H1 (cell line): Measurements from ENCODE around the gene GPR42. TPM values are rescaled to one million over a fixed set of nuclear protein-coding genes. Genes with fewer than 3 reads are reported as not detected.

Experiments used
- CTCF ChIA-PET: fragments of 300-600 bp; sonication (Branson Sonifier 250); formaldehyde crosslinking; loops from one replicate; lab custom pipeline; 2021; ENCODE audit not compliant: partially characterized antibody; lab: Charles Lee
- POLR2A ChIA-PET: fragments of 300-600 bp; sonication (Branson Sonifier 250); formaldehyde crosslinking; loops from one replicate; lab custom pipeline; 2021; ENCODE audit warnings: inconsistent platforms; ENCODE audit not compliant: partially characterized antibody; lab: Charles Lee
- DNase-seq, 2 experiments: peaks; one replicate each; pipeline versions ENCODE4 v3.0.0 to v3.0.0-alpha.2; 2010 to 2022; ENCODE audit warnings: low spot score in 2 of 2, low read depth in 1 of 2, mixed read lengths in 1 of 2
- FAIRE-seq: peaks from 2 replicates; lab custom pipeline; 2011; peaks lifted over from hg19 to GRCh38; lab: Jason Lieb, UNC
- H2AFZ ChIP-seq: 2 replicates; pipeline ENCODE4 v1.8.1; 2012; ENCODE audit warnings: low read length, inconsistent platforms
- H2AK5ac ChIP-seq: 2 replicates; pipeline ENCODE4 v1.6.1; 2013; ENCODE audit warnings: low read depth, low read length
- H2BK120ac ChIP-seq: replicated peaks from 2 replicates; pipeline ENCODE3; 2013; ENCODE audit warnings: low read depth, low read length, inconsistent platforms
- H2BK12ac ChIP-seq: 2 replicates; pipeline ENCODE4 v1.6.1; 2013; ENCODE audit warnings: low read depth, low read length
- H2BK15ac ChIP-seq: 2 replicates; pipeline ENCODE4 v1.6.1; 2013; ENCODE audit warnings: low read length
- H2BK20ac ChIP-seq: 2 replicates; pipeline ENCODE4 v1.6.1; 2013; ENCODE audit warnings: low read length
- H2BK5ac ChIP-seq: 2 replicates; pipeline ENCODE4 v1.6.1; 2013; ENCODE audit warnings: low read depth, low read length
- H3K14ac ChIP-seq: 2 replicates; pipeline ENCODE4 v1.6.1; 2013; ENCODE audit warnings: inconsistent platforms; ENCODE audit not compliant: insufficient read length
- H3K18ac ChIP-seq: 2 replicates; pipeline ENCODE4 v1.6.1; 2013; ENCODE audit warnings: low read length; ENCODE audit errors: extremely low read depth
- H3K23ac ChIP-seq: 2 replicates; pipeline ENCODE4 v1.6.1; 2013; ENCODE audit warnings: inconsistent platforms; ENCODE audit not compliant: insufficient read length
- H3K23me2 ChIP-seq: 2 replicates; pipeline ENCODE4 v1.6.1; 2013; ENCODE audit warnings: low read depth, low read length
- H3K27ac ChIP-seq: 2 replicates; pipeline ENCODE4 v1.6.1; 2011; ENCODE audit warnings: low read depth, low read length, inconsistent platforms
- H3K27me3 ChIP-seq, 4 experiments: replicated peaks in 1 of 4; 1 replicate in 1 of 4; 2 replicates in 3 of 4; pipeline versions ENCODE4 v1.6.1 to v1.8.1; 2011 to 2013; ENCODE audit warnings: low read length in 3 of 4, mild to moderate bottlenecking in 3 of 4, inconsistent platforms in 2 of 4, mixed read lengths in 2 of 4, moderate library complexity in 1 of 4; ENCODE audit not compliant: control insufficient read depth in 3 of 4, insufficient read depth in 3 of 4; ENCODE audit errors: extremely low read depth in 1 of 4
- H3K36me3 ChIP-seq, 4 experiments: 2 replicates each; pipeline versions ENCODE4 v1.6.1 to v1.8.1; 2011 to 2013; ENCODE audit warnings: mild to moderate bottlenecking in 4 of 4, low read length in 3 of 4, moderate library complexity in 2 of 4, control low read depth in 1 of 4, inconsistent platforms in 1 of 4; ENCODE audit not compliant: insufficient read depth in 4 of 4, control insufficient read depth in 2 of 4
- H3K4ac ChIP-seq: replicated peaks from 2 replicates; pipeline ENCODE3; 2013; ENCODE audit warnings: low read length, low read depth, mixed read lengths, inconsistent platforms; ENCODE audit not compliant: insufficient read length
- H3K4me1 ChIP-seq, 4 experiments: replicated peaks in 1 of 4; 1 replicate in 1 of 4; 2 replicates in 3 of 4; pipeline versions ENCODE4 v1.6.1 to v1.8.1; 2011 to 2013; ENCODE audit warnings: low read length in 3 of 4, inconsistent platforms in 2 of 4, mixed read lengths in 1 of 4; ENCODE audit not compliant: insufficient read depth in 4 of 4, control insufficient read depth in 3 of 4
- H3K4me2 ChIP-seq, 2 experiments: 2 replicates each; pipeline versions ENCODE4 v1.6.1 to v1.8.1; 2011 to 2013; ENCODE audit warnings: low read depth in 2 of 2, low read length in 2 of 2, control low read depth in 1 of 2, inconsistent platforms in 1 of 2, mild to moderate bottlenecking in 1 of 2; ENCODE audit not compliant: insufficient read depth in 1 of 2
- H3K4me3 ChIP-seq, 4 experiments: fragments of 200-600, 300-600 bp in 1 of 4; sonication (generic), shearing (Covaris generic), sonication (Bioruptor Twin) in 1 of 4; 2 replicates each; pipeline versions ENCODE4 v1.5.1 to v1.8.1; 2011 to 2016; ENCODE audit warnings: low read length in 4 of 4, low read depth in 3 of 4, control low read depth in 2 of 4, inconsistent platforms in 2 of 4, mild to moderate bottlenecking in 2 of 4, mixed read lengths in 1 of 4, moderate library complexity in 1 of 4; ENCODE audit not compliant: insufficient read depth in 2 of 4; ENCODE audit errors: extremely low read depth in 1 of 4
- H3K56ac ChIP-seq: replicated peaks from 2 replicates; pipeline ENCODE3; 2013; ENCODE audit warnings: low read depth, mild to moderate bottlenecking, mixed read lengths, low read length, inconsistent platforms; ENCODE audit not compliant: insufficient read length
- H3K79me1 ChIP-seq: 2 replicates; pipeline ENCODE4 v1.6.1; 2013; ENCODE audit warnings: low read depth, low read length, control low read depth
- H3K79me2 ChIP-seq, 2 experiments: 2 replicates each; pipeline versions ENCODE4 v1.6.1 to v1.8.1; 2012 to 2013; ENCODE audit warnings: low read length in 2 of 2, mild to moderate bottlenecking in 2 of 2, inconsistent platforms in 1 of 2; ENCODE audit not compliant: insufficient read depth in 2 of 2, control insufficient read depth in 1 of 2
- H3K9ac ChIP-seq, 4 experiments: replicated peaks in 1 of 4; 1 replicate in 1 of 4; 2 replicates in 3 of 4; pipeline versions ENCODE4 v1.6.1 to v1.8.1; 2011 to 2013; ENCODE audit warnings: low read depth in 3 of 4, low read length in 3 of 4, control low read depth in 2 of 4, mild to moderate bottlenecking in 2 of 4, moderate library complexity in 2 of 4, inconsistent platforms in 1 of 4; ENCODE audit errors: extremely low read depth in 1 of 4
- H3K9me3 ChIP-seq, 2 experiments: 2 replicates each; pipeline versions ENCODE4 v1.6.1 to v1.8.1; 2012 to 2013; ENCODE audit warnings: mild to moderate bottlenecking in 2 of 2, moderate library complexity in 2 of 2, control low read depth in 1 of 2, inconsistent platforms in 1 of 2, low read depth in 1 of 2, low read length in 1 of 2, mixed read lengths in 1 of 2; ENCODE audit not compliant: insufficient read depth in 2 of 2
- H4K20me1 ChIP-seq, 2 experiments: replicated peaks in 1 of 2; 2 replicates each; pipeline versions ENCODE3 to v1.8.1; 2011 to 2013; ENCODE audit warnings: inconsistent platforms in 2 of 2, low read length in 2 of 2, mild to moderate bottlenecking in 1 of 2; ENCODE audit not compliant: insufficient read depth in 2 of 2, control insufficient read depth in 1 of 2
- H4K5ac ChIP-seq: 2 replicates; pipeline ENCODE4 v1.6.1; 2013; ENCODE audit warnings: low read length, low read depth, mixed read lengths, inconsistent platforms; ENCODE audit not compliant: insufficient read length
- H4K8ac ChIP-seq: 2 replicates; pipeline ENCODE4 v1.8.0; 2013; ENCODE audit warnings: mild to moderate bottlenecking, moderate library complexity, low read length, inconsistent platforms; ENCODE audit not compliant: insufficient read depth; ENCODE audit errors: extremely low read depth
- H4K91ac ChIP-seq: replicated peaks from 2 replicates; pipeline ENCODE3; 2013; ENCODE audit warnings: low read length, mixed read lengths, inconsistent platforms; ENCODE audit not compliant: insufficient read length
- BACH1 ChIP-seq: IDR thresholded peaks from 2 replicates; pipeline ENCODE4 v1.6.1; 2012; ENCODE audit warnings: low read length, improper control_type of control experiment
- CBX8 ChIP-seq: fragments of 300-800, 300-1000 bp; sonication (generic); IDR thresholded peaks from 2 replicates; pipeline ENCODE4 v1.7.1; 2016; ENCODE audit warnings: low read depth, low read length, borderline replicate concordance
- CHD1 ChIP-seq: IDR thresholded peaks from 2 replicates; pipeline ENCODE4 v1.6.1; 2012; ENCODE audit warnings: low read depth, low read length, improper control_type of control experiment
- CREB1 ChIP-seq: IDR thresholded peaks from 2 replicates; pipeline ENCODE4 v1.6.1; 2012; ENCODE audit warnings: inconsistent platforms
- FOSL1 ChIP-seq: IDR thresholded peaks from 2 replicates; pipeline ENCODE4 v1.6.1; 2011; ENCODE audit warnings: mild to moderate bottlenecking, low read depth, low read length, moderate library complexity; ENCODE audit not compliant: insufficient read depth
- KDM1A ChIP-seq: fragments of 200-600, 300-600 bp; sonication (generic); IDR thresholded peaks from 2 replicates; pipeline ENCODE4 v1.7.1; 2016; ENCODE audit warnings: mild to moderate bottlenecking, low read length, borderline replicate concordance
- NRF1 ChIP-seq: IDR thresholded peaks from 2 replicates; pipeline ENCODE4 v1.6.1; 2011; ENCODE audit warnings: mild to moderate bottlenecking, low read depth, low read length, improper control_type of control experiment
- POLR2A ChIP-seq, 2 experiments: IDR thresholded peaks; 1 replicate in 1 of 2; 2 replicates in 1 of 2; pipeline ENCODE4 v1.6.1; 2011; ENCODE audit warnings: low read depth in 2 of 2, low read length in 2 of 2, mild to moderate bottlenecking in 2 of 2; ENCODE audit errors: control extremely low read depth in 1 of 2
- SIX5 ChIP-seq: IDR thresholded peaks from 2 replicates; pipeline ENCODE4 v1.6.1; 2011; ENCODE audit warnings: mild to moderate bottlenecking, low read depth, low read length
- SP1 ChIP-seq: IDR thresholded peaks from 2 replicates; pipeline ENCODE4 v1.6.1; 2011; ENCODE audit warnings: low read depth, low read length
- YY1 ChIP-seq: IDR thresholded peaks from 2 replicates; pipeline ENCODE4 v1.6.1; 2011; ENCODE audit warnings: low read depth, mild to moderate bottlenecking, low read length
- WGBS, 2 experiments: shearing (Covaris generic) in 1 of 2; methylation state at CpG; one replicate each; pipeline versions ENCODE4 v1.1.6 to v1.1.7; 2013 to 2015; ENCODE audit warnings: low lambda C conversion rate in 2 of 2, mixed read lengths in 2 of 2, inconsistent platforms in 1 of 2, low coverage in 1 of 2, missing lambda C conversion rate in 1 of 2; ENCODE audit not compliant: insufficient replicate concordance in 2 of 2, insufficient coverage in 1 of 2, insufficient read length in 1 of 2; ENCODE audit errors: extremely low coverage in 1 of 2, missing lambda C conversion rate in 1 of 2; 5-methylcytosine and 5-hydroxymethylcytosine counted together
- polyA plus RNA-seq, 7 experiments: library from polyadenylated mRNA; depleted of rRNA in 3 of 7; stranded (reverse) in 5 of 7; unstranded in 2 of 7; fragments of >200 nt in 5 of 7; fragments of 200-250 nt in 2 of 7; gene quantifications; 1 replicate in 5 of 7; 2 replicates in 1 of 7; 4 replicates in 1 of 7; pipeline versions ENCODE4 v1.2.1 to v1.2.3, GENCODE V29; 2011 to 2013; ENCODE audit warnings: missing spikeins in 2 of 7, mixed read lengths in 2 of 7
- total RNA-seq: library from RNA; stranded (reverse); fragmentation: NEBNext Ultra II Directional; extraction: Animal tissue kit (Norgen Biotek cat#: 25700); gene quantifications from 2 replicates; pipeline ENCODE4 v1.2.1, GENCODE V29; 2021
- TF ChIP-seq, protein P1 (sequence below): IDR thresholded peaks from 2 replicates; pipeline ENCODE4 v1.6.1; 2012; ENCODE audit warnings: inconsistent platforms

GPR42 gene
- total and polyA plus RNA-seq, 2 of the 8 experiments (the other 6 are each of a cell fraction or from before 2014, with no cell fraction given): not detected

DNA sequence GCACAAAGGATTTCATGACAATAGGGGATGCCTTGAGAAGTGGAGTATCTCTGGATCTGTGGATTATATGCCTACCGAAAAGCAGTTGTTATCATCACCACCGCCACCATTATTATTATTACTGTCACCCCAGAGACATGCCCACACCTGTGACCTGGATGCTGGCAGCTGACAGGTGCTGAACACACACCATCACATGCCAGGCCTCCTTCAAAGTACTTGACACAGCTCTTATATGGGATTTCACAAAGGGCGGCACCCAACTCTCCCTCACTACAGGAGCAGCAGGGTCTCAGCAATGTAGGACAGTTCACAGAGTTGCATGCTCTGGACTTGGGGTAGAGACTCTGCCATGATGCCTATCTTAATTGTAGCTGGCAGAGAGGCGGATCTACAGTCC lies 5.6 kb upstream of the GPR42 start:
- Histone ChIP-seq H2BK20ac (no peak overlapping the region), H3K23ac (no peak overlapping the region), H4K5ac (no peak overlapping the region), H3K4me2 (no peak overlapping the region), H3K9me3 (no peaks in the 10 kb centered on the region), H3K4me1 (no peaks in the 10 kb centered on the region), H3K9ac (no peak overlapping the region), H2AFZ (no peak overlapping the region), H3K79me2 (no peaks in the 10 kb centered on the region), H3K27ac (no peak overlapping the region), H2BK15ac (no peak overlapping the region), H4K8ac (no peak overlapping the region), H3K36me3 (no peaks in the 10 kb centered on the region), H3K23me2 (no peaks in the 10 kb centered on the region), H2BK12ac (no peak overlapping the region), H2AK5ac (no peak overlapping the region), H2BK5ac (no peak overlapping the region), H3K4ac (no peak overlapping the region), H4K20me1 (no peaks in the 10 kb centered on the region), H3K4me3 (no peak overlapping the region), H2BK120ac (no peak overlapping the region), H3K79me1 (no peaks in the 10 kb centered on the region), H4K91ac (no peak overlapping the region), H3K18ac (no peak overlapping the region), H3K56ac (no peak overlapping the region), H3K14ac (no peak overlapping the region), H3K27me3 (no peaks in the 10 kb centered on the region)
- ChIA-PET CTCF (interaction anchor here (1.0 to 1.2 kb wide), 4 partner anchors 11 to 104 kb away, joined by 3 read pairs; no protein-coding TSS in a partner anchor), POLR2A (no interaction called here)
- 83% methylated on average over 4 of the region's 4 CpGs; no CpG with 5 or more reads in 1 of the 2 experiments for WGBS, 2 experiments
- no peak for DNase-seq
- FAIRE-seq: no peak
- TF ChIP-seq POLR2A (IDR thresholded peaks at IDR 0.05; ENCODE audit: control extremely low read depth in 1 of 2, low read depth in 2 of 2, low read length in 2 of 2) (no peak), SIX5 (no peak), SP1 (no peak), CHD1 (no peak), NRF1 (no peak), KDM1A (no peak), CBX8 (no peak), BACH1 (no peak), YY1 (no peak), CREB1 (no peak), FOSL1 (no peak)
- TF ChIP-seq, protein P1, sequence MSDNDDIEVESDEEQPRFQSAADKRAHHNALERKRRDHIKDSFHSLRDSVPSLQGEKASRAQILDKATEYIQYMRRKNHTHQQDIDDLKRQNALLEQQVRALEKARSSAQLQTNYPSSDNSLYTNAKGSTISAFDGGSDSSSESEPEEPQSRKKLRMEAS: no peak
